DND-41 (cell line): ENCODE measurements around the gene TSHZ2.

Experiments used
- EZH2 ChIP-seq: IDR thresholded peaks from 3 replicates; pipeline ENCODE4 v1.6.1; 2012; ENCODE audit warnings: borderline replicate concordance, low read depth, mild to moderate bottlenecking, moderate library complexity, low read length, inconsistent platforms; ENCODE audit not compliant: severe bottlenecking
- TF ChIP-seq, protein P1 (sequence below): IDR thresholded peaks from 2 replicates; pipeline ENCODE4 v1.5.1; 2012; ENCODE audit warnings: borderline replicate concordance, low read length, moderate library complexity, mild to moderate bottlenecking; ENCODE audit not compliant: poor library complexity, severe bottlenecking; ENCODE audit errors: extremely low read depth

DNA sequence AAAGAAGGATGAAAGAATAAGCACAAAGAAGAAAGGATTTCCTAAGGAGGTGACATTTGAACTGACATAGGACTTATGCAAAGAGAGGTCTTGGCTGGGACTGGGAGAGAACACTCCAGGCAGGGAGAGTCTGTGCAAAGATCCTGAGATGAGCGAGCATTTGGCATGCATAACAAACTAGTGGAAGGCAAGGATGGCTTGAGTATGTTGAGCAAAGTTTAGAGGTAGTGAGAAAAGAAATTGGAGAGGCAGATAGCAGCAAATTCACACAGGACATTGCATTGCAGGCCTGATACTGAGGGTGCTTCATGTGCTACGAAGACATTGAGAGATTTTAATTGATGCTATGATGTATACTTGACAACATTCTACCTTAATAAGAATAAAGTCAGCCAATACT is 383.6 kb downstream of the TSHZ2 start:
- TF ChIP-seq, protein P1, sequence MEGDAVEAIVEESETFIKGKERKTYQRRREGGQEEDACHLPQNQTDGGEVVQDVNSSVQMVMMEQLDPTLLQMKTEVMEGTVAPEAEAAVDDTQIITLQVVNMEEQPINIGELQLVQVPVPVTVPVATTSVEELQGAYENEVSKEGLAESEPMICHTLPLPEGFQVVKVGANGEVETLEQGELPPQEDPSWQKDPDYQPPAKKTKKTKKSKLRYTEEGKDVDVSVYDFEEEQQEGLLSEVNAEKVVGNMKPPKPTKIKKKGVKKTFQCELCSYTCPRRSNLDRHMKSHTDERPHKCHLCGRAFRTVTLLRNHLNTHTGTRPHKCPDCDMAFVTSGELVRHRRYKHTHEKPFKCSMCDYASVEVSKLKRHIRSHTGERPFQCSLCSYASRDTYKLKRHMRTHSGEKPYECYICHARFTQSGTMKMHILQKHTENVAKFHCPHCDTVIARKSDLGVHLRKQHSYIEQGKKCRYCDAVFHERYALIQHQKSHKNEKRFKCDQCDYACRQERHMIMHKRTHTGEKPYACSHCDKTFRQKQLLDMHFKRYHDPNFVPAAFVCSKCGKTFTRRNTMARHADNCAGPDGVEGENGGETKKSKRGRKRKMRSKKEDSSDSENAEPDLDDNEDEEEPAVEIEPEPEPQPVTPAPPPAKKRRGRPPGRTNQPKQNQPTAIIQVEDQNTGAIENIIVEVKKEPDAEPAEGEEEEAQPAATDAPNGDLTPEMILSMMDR = no peak
- TF ChIP-seq EZH2 = no peak
